GM21737 (cell line): ENCODE measurements around the gene GRID1.
"Not testable (repeated sequence)": the region's sequence is repeated elsewhere in the genome, so short reads cannot be mapped to it uniquely, and the experiment has no call there.

Experiments used
- ATAC-seq: cut with Tn5 transposase; IDR thresholded peaks from one replicate; pipeline ENCODE4 v1.9.1; 2021; ENCODE audit warnings: mild to moderate bottlenecking, moderate library complexity; ENCODE audit not compliant: unreplicated experiment

Gene GRID1

DNA sequence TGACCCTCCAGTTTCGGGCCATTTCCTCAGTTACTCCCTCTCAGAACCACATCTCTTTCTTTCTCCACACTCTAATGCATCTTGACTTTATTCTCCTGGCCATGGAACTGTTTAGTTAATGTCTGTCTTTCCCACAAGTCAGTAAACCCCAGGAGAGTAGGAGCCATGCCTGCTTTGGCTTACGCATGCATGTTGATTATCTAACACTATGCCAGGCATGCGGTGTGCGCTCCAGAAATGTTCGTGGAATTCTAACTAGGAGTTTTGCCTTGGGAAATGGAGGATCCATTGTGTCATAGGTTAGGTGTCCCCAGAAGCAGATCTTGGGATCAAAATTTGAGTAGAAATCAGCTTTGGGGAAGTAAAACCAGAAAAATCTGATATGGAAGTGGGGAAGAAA is 308.9 kb downstream of the GRID1 start:
- no peak for ATAC-seq

DNA sequence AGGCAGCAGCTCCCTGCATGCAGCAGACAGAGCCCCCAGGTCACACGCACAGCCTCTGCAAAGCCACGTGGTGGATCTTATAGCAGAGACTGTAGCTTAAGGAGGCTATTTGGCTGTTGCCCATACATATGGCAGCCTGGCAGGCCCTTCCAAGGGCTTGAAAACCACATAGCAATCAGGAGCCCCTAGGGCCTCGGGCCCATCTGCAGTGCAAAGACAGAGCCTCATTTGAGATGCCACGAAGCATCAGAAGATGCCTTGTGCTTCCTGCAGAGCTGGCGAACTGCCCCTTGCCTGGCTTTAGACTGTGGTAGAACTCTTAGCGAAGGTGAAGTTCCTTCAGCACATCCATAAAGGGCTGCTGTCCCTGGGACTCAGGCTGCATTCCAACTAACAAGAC is 309.9 kb downstream of the GRID1 start:
- no peak for ATAC-seq

DNA sequence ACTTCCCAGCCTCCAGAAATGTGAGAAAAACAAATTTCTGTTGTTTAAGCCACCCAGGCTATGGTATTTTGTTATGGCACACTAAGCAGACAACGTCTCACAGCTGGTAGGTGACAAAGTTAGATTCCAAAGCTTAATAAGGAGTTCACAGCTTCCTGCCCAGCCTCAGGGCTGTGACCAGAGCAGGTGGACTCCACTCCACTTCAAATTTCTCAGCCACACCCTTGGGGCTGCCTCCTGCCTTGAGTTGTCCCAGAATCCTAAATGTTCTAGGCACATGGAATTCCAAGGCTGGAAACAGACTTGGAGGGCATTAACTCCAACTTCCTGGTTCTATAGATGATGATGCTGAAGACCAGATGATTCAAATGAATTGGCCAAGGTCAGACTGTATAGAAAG is 310.7 kb downstream of the GRID1 start:
- no peak for ATAC-seq

DNA sequence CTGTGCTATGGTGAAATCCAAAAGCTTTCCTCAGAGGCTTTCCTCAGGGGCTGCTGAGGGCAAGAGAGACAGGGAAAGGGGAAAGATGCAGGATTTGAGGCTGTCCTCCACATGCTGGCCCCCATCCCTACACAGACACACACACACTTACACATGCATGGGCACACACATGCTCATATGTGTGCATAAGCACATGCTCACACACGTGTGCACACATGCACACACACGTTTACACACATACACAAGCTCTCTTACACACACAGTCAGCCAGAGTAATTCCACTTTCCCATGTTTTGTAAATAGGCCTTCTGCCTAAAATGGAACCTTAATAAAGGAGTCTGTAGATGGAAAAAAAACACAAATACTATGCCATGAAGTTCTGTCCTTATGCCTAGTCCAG is 312.9 kb downstream of the GRID1 start:
- no peak for ATAC-seq

DNA sequence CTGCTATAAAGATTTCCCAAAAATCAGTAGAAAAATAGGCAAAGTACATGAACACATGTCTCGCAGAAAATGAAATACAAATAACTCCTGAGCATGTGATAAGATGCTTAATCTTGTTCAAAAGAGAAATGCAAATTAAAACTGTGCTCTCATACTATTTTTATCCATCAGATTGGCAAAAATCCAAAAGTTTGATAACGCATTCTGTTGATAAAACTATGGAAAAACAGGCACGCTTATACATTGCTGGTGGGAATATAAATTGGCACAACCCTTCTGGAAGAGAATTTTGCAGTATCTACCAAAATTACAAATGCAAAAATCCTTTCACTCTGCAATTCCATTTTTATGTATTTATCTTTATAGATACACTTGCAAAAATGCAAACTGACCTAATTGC is 315.0 kb downstream of the GRID1 start:
- ATAC-seq, result no peak

DNA sequence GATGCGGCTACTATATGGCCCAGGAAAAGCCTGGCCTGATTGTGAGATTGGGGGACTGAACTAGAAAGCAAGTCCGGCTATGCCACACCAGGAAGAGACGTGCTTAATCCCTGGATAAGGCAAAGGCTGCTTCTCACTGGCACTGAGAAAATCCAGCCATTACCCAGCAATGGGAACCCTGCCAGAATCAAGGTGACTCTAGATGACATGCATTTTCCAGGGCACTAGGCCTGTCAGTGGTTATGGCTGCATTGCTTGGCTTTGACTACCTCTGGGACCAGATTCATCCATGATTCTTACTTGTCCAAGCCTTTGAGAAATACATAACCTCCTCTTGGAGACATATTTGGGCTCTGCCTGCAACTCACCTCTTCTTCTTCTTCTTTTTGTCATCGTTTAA is 317.2 kb downstream of the GRID1 start:
- ATAC-seq, result no peak

DNA sequence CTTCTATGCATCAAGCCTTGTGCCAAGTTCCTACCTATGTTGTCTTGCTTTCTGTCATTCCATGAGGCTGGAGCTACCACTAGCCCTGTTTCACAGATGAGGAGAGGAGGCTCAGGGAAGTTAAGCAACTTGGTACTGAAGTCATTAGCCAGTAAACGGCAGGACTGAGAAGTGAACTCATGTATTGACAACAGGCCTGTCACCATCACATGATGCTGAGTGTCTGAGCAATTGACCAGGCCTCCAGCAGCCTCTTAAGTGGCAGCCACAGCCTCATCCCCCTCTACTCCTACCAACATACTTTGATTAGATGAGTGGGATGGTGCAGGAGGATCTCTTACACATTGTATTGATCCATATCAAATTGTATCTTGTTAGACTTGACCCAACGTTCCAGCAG is 317.6 kb downstream of the GRID1 start:
- no peak for ATAC-seq

DNA sequence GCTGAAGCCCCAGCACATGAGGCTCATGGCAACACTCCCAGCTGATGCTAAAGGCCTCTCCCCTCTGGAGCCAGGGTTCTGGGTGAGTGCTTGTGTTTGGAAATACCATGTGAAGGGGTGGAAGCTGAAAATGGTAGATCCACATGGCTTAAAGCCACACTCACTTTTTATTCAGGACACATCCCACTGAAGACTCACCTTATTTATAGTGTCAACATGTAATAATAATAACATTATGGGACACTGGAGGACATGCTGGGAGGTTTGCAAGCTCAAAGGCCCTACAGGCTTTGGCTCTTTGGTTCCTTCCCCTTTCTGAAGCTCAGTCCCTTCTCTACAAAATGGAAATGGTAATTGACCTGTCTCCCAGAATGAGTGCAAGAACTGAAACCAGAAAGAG is 318.0 kb downstream of the GRID1 start:
- ATAC-seq, result no peak

DNA sequence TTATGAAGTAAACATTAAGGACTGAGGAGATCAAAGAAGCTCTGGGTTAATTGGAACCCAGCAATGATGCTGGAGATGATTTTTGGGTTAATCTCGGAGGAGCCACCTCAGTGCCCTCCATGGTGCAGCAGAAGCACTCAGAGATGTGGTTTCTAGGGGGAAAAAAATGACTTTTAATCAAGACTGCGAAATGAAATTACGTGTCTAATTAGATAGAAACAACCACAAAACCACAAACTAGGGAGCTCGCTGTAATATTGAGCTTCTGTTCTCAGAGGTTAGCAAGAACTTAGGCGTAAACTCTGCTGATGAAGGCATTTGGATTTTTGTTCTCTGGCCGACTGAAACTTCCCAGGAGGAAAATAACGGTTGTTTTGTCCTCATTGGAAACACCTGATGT is 319.0 kb downstream of the GRID1 start:
- ATAC-seq, result no peak

DNA sequence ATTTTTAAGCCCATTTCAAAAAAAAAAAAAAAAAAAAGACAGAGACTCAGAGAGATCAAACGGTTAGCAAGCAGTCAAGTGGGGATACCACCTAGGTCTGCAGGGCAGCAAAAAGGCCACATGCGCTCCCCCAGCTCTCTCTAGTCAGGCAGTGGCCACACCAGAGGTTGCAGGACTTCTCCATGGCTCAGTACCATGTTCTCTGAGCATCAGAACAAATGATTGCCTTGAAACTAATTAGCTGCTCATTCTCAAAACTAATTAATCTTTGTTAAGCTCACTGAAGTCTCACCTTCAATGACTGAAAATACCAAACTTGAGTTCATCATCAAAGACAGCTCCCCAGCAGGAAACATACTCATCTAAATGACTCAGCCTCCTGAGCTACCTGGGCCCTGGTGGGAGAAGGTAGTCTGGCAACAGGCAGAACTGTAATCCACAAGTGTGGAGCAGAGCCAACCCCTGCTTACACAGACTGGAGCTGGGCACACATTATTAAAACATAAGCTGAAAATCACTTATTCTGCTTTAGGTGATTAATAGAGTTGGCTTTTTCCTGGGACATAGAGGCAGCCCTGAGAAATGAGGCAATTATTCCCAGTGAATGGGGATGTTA is 319.6 kb downstream of the GRID1 start:
- ATAC-seq, result no peak

DNA sequence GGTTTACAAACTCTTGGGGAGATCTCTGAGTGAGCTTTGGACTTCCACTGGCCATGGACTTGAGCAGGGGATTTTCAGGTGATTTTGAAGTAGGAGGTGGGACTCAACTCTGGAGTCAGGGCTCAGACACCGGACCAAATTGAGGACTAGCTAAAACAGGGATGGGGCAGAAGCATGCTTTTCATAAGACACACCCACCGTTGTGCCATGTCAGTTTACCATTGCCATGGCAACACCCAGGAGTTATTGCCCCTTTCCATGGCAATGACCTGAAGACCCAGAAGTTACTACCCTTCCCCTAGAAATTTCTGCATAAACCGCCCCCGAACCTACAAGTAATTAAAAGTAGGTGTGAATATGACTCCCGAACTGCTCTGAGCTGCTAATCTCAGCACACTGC is 320.7 kb downstream of the GRID1 start:
- no peak for ATAC-seq

DNA sequence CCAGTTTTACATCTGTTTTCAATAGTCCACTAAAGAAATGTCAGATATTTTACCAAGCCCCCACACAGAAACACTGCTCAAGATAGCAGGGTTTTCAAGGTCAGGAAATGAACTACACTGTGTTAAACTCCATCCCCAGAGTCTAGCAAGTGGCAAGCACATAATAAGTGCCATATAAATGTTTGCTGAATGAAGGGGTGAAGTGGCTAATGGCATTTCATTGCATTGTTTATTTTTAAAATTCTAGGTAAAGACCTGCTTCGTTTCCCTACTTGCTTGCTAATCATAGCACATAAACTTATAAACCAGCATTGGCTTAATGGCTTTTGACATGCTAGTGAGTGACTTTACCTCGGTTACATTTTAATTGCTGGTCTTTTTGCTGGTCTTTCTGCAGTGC is 322.6 kb downstream of the GRID1 start:
- no peak for ATAC-seq

DNA sequence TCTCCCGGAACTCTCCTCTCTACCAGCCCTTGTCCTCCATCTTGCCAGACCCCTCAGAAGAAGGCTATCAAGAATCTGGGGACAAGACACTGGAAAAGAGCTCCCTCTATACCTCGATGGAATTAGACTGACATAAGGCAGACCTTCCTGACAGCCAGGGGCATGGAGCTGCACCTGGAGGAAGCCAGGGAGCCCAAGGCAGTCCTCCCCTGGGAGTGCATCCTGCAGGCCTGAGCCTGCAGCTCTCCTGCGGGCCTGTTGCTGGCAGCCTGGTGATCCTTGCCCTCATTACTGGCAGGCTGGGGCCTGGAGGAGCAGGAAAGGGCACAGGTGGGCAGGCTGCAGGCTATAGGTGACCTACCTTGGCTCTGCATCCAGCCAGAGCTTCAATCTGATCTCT is 323.4 kb downstream of the GRID1 start:
- no peak for ATAC-seq

DNA sequence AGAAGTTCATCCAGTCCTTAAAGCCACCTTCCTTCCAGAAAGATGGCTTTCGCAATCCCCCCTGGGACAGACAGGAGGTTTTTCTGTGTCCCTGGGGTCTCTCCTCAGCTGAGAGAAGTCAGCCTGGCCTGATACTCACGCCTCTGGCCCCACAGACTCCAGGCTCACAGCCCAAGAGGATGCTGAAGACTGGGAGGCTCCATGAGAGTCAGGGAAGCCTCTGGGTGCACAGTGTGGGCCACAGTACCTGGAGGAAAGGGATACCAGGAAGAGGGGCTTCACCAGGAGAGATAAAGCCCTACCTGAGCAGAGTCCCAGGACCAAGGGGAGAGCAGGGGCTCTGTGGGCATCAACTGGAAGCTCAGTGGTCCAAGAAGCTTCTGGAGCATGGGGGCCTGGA is 324.4 kb downstream of the GRID1 start:
- ATAC-seq, result no peak

DNA sequence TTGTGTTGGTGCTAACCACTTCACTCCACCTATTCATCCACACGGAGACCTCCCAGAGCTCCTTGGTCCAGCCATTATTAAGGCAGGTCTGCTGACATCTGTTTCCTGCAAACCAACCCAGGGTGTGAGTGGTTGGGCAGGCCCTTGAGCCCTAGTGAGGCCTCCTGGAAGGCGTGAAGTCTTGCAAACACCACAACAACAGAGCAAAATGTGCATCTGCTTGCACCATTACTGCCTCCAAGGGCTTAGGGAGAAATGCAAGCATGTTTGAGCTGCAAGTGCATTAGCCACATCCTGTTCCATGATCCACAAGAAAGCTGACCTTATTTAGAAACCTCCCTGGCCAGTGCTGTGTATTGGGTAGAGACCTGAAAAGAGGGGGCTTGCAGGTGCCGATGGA is 325.5 kb downstream of the GRID1 start:
- ATAC-seq, result no peak

DNA sequence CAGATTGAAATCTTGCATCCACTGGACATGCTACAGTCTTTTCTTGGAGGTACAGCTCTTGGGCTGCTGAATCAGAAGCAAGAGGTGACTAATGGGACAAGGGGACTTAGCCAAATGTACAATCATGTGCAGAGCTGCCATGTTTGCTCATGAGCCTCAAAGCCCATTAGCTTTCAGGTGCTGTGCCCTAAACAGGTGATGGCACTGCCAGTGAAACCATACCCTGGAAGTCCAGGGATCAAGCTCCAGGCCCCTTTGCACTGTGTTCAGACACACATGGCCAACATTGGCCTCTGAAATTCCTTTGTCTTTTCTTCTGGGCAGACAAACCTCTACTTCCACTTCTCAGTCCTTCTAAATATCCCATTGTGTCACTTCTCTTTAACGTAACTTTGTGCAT is 328.2 kb downstream of the GRID1 start:
- ATAC-seq, result no peak

DNA sequence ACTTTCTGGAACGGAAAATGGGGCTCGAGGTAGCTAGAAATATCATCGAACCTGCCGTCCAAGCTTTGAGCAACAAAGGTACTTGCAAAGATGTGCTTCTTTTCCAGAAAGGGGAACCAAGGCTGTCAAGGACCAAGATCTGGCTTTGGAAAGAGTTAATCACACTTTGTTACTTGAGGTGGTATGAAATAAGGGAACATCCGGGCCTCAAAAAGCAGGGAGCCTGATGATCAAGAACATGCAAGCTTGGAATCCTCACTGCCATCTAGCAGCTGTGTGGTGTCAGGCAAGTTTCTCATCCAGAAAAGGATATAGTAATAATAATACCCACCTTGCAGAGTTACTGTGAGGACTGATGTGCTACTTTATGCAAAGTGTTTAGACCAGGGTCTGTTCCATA is 329.5 kb downstream of the GRID1 start:
- ATAC-seq, result no peak

DNA sequence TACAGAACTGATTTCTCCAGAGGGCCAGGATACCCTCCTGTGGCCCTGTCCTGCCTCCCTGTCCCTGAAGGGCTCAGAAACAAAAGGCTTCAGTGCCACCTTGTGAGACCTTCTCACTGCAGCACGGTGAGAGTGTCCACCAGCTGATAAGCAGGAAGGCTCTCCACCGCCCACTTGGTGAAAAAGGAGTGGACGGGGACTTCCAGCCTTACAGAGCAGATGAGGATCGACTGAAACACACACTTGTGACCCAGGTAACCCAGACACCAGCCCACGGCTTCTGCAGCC is 330.1 kb downstream of the GRID1 start:
- ATAC-seq, result no peak

DNA sequence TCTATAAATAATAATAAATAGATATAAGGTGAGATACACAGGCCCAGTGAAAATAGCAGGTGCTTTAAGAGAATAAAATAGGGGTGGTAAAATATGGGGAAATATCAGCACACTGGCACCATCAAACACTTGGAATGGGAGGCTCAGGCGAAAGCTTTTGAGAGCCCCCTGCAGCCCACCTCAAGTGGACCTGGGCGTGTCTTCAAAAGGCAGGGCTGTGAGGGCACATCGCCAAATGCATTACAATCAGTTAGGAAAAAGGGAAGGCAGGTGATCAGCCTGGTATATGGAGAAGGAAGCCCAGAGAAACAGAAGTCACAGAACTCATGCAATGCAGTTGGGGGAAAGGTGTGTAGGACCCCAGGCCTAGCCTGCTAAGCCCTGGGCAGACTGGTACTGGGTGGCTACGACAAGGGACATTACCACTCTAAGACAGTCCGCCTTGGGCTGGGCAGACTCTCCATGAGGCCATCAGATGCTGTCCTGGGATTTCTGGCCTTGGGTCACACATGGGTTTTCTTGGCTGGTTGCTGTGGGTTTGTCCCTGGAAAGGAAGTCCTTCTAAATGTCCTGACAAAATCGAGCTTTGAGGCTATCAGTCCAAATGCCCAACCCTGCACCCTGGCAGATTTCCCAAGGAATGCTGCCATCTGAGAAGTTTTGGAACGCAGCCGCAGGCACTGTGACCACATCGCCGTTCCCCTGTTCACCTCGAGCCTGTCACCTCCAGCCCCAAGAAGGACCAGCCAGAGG is 330.6 kb downstream of the GRID1 start:
- ATAC-seq, result no peak

DNA sequence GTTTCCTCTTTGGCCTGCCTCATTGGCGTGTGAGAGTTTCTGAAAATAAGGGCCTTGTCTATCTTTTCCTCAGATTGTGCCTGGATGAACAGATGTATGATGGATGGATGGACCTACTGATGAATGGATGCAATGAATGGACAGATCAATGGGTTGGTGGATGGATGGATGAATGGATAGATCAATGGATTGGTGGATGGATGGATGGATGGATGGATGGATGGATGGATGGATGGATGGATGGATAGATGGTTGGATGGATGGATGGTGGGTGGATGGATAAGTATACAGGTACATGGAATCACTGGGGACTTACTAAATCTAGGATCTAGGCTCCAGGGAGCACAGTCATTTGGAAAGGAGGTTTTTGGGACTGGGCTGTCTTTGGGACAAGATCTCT is 331.9 kb downstream of the GRID1 start:
- ATAC-seq, result no peak

DNA sequence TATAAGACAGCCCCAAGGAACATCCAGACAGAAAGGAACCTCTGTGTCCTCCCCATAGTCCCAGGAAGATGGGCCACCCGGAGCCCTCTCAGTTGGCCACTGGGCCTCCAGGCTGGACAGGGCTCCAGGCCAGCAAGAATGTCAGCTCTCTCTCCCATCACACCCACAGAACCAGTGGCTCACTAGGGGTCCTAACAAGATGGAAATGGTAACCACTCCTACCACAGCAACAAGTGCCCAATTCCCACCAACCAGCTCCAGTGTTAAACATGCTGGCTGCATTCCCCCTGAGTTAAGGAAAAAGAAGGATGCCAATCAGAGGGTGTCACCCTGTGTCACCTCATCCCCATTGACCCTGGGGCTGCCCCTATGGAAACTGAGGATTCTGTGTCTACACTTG is 333.0 kb downstream of the GRID1 start:
- ATAC-seq, result no peak

DNA sequence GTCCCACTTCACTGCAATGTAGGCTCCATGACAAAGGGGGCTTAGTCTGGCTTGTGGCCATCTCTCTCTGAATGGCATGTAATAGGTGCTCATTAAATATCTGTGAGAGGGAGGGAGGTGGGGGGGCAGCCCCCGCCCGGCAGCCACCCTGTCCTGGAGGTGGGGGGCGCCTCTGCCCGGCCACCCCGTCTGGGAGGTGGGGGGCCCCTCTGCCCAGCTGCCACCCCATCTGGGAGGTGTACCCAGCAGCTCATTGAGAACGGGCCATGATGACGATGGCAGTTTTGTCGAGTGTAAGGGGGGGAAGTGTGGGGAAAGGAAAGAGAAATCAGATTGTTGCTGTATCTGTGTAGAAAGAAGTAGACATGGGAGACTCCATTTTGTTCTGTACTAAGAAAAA is 334.5 kb downstream of the GRID1 start:
- not testable (repeated sequence) for ATAC-seq

DNA sequence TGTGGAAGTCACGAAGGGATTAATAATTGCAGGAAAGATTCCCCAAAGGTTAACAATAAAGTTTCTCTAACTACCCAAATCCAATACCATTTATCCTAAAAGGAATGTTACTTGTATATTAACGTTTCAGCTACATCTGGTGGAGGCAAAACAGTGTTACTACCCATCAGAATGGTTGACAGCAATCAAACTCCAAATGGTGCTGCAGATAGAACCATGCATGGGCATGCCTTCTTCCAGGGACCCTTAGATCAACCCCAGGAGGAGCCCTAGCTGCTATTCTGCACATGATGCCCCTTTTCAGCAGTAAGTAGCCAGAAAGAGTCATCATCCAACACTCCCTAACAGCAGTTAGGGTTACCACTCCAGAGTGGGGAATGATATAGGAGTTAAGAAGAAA is 336.3 kb downstream of the GRID1 start:
- no peak for ATAC-seq
